Tibial artery (tissue), 4 donors: ENCODE measurements around the gene SFTPA2.

Experiments used
- DNase-seq, 2 donors: peaks; one replicate each; pipeline ENCODE4 v3.0.0-alpha.2; 2019
- H3K27ac ChIP-seq, 2 donors: fragments of 200-600 bp; sonication (generic) in 1 of 2; 1 replicate in 1 of 2; 2 replicates in 1 of 2; pipeline ENCODE4 v1.5.1; 2018 to 2019; ENCODE audit warnings: mild to moderate bottlenecking in 1 of 2
- H3K27me3 ChIP-seq, 2 donors: fragments of 200-600 bp; sonication (generic) in 1 of 2; one replicate each; pipeline versions ENCODE4 v1.5.1 to v1.6.0; 2016 to 2019
- H3K36me3 ChIP-seq, 3 donors: fragments of 200-600 bp; sonication (generic) in 2 of 3; one replicate each; pipeline ENCODE4 v1.5.1; 2016 to 2019; ENCODE audit warnings: mild to moderate bottlenecking in 2 of 3
- H3K4me1 ChIP-seq, 4 donors: fragments of 200-600 bp; sonication (generic) in 2 of 4; 1 replicate in 3 of 4; 2 replicates in 1 of 4; pipeline ENCODE4 v1.5.1; 2016 to 2019
- H3K4me3 ChIP-seq, 2 donors: fragments of 200-600 bp; sonication (generic) in 1 of 2; 1 replicate in 1 of 2; 2 replicates in 1 of 2; pipeline ENCODE4 v1.5.1; 2018 to 2019; ENCODE audit warnings: mild to moderate bottlenecking in 2 of 2
- H3K9me3 ChIP-seq, 3 donors: fragments of 200-600 bp; sonication (generic) in 1 of 3; one replicate each; pipeline ENCODE4 v1.5.1; 2016 to 2019
- intact Hi-C: fragments of 100-400 bp; cut with DNase I; formaldehyde crosslinking; loops from one replicate; pipeline ENCODE4 v1.15.0; 2023; ENCODE audit warnings: low total_unique reads
- TF ChIP-seq, protein P1 (sequence below), 2 experiments: fragments of 200-600 bp in 1 of 2; fragments of 450-650 bp in 1 of 2; IDR thresholded peaks; one replicate each; pipeline ENCODE4 v1.5.1; 2017 to 2019; ENCODE audit warnings: antibody characterized with exemption in 2 of 2, mild to moderate bottlenecking in 1 of 2, moderate library complexity in 1 of 2

SFTPA2 gene

DNA sequence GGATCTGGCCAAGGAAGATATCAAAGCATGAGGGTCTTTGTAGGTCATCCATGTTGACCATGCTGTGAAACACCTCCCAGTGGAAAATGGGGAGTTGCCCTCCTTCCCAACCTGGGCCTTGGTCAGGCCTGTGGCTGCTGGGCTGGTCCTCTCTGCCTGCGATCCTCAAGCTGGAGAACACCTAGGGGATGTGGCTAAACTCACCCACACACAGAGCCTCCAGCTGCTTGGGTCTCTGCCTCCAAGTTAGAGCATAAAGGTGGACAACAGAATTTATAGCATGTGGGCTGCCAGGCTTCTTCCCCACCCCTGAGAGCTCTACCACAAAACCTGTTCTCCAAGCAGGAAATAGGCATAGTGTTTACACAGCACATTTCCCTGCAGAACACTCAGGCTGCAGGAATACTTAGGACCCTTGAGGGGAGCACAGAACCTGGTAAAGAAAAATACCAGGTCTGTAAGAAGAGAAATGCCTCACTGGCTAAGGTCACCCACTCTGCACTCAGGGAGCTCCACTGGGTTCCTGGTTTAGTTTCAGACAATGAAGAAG, at the start of gene SFTPA2:
Gene SFTPA2, minus strand, starts transcription at position 248 of the 550 bp plus-strand sequence. CDS start 924 bp downstream, outside the sequence.
- Histone ChIP-seq H3K27me3 (no peaks in the 10 kb centered on the region), H3K27ac (no peak within 1 kb of the TSS), H3K4me3 (no peak within 1 kb of the TSS), H3K4me1 (peaks cover 0 to 6% (median 2%) of the 10 kb centered on the region in 4 donors), H3K36me3 (no peaks in the 10 kb centered on the region), H3K9me3 (no peaks in the 10 kb centered on the region)
- intact Hi-C loops: loop anchor here (10.0 kb wide), 1 partner anchor 375 kb away; no protein-coding TSS in a partner anchor
- no peak for DNase-seq
- TF ChIP-seq, protein P1, sequence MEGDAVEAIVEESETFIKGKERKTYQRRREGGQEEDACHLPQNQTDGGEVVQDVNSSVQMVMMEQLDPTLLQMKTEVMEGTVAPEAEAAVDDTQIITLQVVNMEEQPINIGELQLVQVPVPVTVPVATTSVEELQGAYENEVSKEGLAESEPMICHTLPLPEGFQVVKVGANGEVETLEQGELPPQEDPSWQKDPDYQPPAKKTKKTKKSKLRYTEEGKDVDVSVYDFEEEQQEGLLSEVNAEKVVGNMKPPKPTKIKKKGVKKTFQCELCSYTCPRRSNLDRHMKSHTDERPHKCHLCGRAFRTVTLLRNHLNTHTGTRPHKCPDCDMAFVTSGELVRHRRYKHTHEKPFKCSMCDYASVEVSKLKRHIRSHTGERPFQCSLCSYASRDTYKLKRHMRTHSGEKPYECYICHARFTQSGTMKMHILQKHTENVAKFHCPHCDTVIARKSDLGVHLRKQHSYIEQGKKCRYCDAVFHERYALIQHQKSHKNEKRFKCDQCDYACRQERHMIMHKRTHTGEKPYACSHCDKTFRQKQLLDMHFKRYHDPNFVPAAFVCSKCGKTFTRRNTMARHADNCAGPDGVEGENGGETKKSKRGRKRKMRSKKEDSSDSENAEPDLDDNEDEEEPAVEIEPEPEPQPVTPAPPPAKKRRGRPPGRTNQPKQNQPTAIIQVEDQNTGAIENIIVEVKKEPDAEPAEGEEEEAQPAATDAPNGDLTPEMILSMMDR (IDR thresholded peaks at IDR 0.05): no peak

DNA sequence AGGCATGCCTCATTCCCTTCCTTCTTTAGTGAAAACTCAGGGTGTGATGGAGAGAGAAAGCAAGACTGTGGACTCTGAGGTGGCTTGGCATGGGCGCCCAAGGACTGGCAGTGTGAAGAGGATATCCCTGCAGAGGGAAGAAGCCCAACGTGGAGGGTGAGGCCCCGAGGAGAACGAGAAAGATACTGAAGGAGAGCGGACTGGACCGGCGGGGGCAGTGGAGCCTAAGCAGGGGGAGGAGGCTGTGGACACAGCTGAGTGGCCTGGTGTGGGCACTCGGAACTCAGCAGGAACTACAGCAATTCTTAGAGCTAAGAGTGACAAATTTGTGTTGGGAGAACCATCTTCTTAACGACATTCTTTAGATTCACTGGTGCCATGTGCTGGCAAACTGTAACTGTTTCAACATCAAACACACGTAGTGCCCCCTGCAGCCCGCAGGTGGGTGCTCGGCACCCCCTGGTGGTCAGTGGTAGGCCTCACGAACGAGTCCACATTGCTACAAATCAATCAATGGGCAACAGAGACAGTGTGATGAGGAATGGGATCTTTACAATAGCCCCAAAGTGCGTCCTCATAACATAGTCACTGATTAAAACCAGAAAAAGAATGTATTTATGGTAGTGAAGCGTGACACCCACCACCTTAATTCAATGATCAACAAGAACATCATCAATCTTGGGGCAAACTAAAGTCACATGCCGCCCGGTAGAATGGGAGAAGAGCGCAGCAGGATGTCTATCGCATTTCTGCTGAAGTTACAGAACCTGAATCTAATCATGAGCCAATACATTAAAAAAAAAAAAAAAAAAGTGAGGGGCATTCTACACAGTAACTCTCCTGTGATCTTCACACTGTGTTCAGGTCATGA, 48.5 kb upstream of the SFTPA2 start:
- Histone ChIP-seq H3K9me3 (no peaks in the 10 kb centered on the region), H3K36me3 (no peaks in the 10 kb centered on the region), H3K4me3 (no peak overlapping the region), H3K4me1 (no peaks in the 10 kb centered on the region), H3K27me3 (no peaks in the 10 kb centered on the region), H3K27ac (no peak overlapping the region)
- TF ChIP-seq, protein P1 (IDR thresholded peaks at IDR 0.05): peak; percentile 10 to 16
- intact Hi-C loops: no loop called here
- DNase-seq: no peak

DNA sequence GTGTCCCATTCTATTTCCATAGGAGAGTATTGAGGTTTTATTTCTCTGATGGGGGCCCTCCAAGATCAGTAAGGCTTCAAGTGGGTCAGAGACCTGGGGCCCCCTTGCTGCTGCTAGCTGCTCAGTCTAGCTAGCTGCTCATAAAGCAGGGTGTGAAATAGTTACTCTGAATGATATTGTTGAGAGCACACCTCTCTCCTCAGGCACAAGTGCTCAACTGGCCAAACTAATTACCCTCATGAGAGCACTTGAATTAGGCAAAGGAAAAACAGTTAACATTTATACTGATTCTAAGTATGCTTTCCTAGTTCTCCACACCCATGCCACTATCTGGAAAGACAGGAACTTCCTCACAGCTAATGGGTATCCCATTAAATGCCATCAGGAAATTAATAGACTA, 45.1 kb upstream of the SFTPA2 start:
- no peaks in the 10 kb centered on the region for H3K27me3 ChIP-seq
- no peak for DNase-seq
- peaks cover 0 to 9% (median 8%) of the 10 kb centered on the region in 3 donors for H3K9me3 ChIP-seq
- intact Hi-C loops: no loop called here
- no peak overlapping the region for H3K27ac ChIP-seq
- H3K36me3 ChIP-seq: no peaks in the 10 kb centered on the region
- TF ChIP-seq, protein P1 (IDR thresholded peaks at IDR 0.05): no peak
- H3K4me3 ChIP-seq: no peak overlapping the region
- H3K4me1 ChIP-seq: no peaks in the 10 kb centered on the region

DNA sequence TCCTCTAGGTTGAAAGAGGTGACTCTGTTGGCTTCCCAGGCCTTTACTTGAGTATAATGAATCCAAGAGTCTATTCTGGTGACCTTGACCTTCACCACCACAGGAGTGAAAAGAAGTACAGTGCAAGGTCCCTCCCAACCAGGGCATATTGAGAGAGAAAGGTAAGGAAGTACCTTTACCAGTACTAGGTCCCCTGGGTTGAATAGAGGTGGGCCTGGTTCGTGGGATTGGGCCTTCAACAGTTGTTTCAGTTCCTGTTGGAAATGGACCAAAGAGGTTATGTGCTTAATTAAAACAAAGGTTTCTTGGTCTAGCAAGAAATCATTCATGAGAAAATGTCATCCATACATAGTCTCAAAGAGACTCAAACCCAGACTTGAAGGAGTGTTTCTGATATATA, 44.1 kb upstream of the SFTPA2 start:
- TF ChIP-seq, protein P1 (IDR thresholded peaks at IDR 0.05): no peak
- intact Hi-C loops: no loop called here
- DNase-seq: no peak
- no peaks in the 10 kb centered on the region for H3K36me3 ChIP-seq
- H3K27ac ChIP-seq: no peak overlapping the region
- no peak overlapping the region for H3K4me3 ChIP-seq
- H3K27me3 ChIP-seq: no peaks in the 10 kb centered on the region
- H3K4me1 ChIP-seq: no peaks in the 10 kb centered on the region
- peaks cover 0 to 9% (median 8%) of the 10 kb centered on the region in 3 donors for H3K9me3 ChIP-seq

DNA sequence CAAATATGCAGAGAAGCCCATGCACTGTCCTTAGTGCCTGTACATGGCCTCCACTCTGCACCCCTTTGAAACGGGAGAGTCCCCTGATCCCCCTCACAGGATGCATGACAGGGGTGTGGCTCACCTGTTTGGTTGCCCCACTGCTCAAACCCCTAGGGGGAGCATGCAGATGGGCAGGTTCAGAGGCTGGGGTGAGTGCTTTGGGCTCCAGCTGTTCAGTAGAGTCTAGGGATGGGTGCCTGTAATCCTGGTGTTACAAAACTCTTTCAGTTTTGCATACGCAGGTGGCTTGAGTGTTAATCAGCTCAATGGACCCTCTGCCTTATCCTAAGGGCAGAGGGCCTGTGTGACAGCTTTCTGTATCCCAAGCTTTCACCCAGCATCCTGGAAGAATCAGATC, 42.7 kb upstream of the SFTPA2 start:
- H3K9me3 ChIP-seq: peaks cover 0 to 11% (median 10%) of the 10 kb centered on the region in 3 donors
- no peak for DNase-seq
- no peak overlapping the region for H3K4me3 ChIP-seq
- intact Hi-C loops: no loop called here
- TF ChIP-seq, protein P1 (IDR thresholded peaks at IDR 0.05): no peak
- H3K27me3 ChIP-seq: no peaks in the 10 kb centered on the region
- no peak overlapping the region for H3K27ac ChIP-seq
- no peaks in the 10 kb centered on the region for H3K36me3 ChIP-seq
- no peaks in the 10 kb centered on the region for H3K4me1 ChIP-seq
